Activated CD4-positive, alpha-beta T cell treated with anti-CD3 and anti-CD28 coated beads, Interleukin-2, amount 10 ng/mL, durations not matched to agents 24 days and 14 days (primary cell): ENCODE measurements around the gene PRDM16. TPM values are rescaled to one million over a fixed set of nuclear protein-coding genes. Genes with fewer than 3 reads are reported as not detected.

Experiments used
- DNase-seq: peaks from one replicate; pipeline ENCODE4 v3.0.0; 2022
- H3K27ac Mint-ChIP-seq: one replicate; pipeline ENCODE4 v1.8.0; 2022; ENCODE audit warnings: mild to moderate bottlenecking, mixed read lengths
- H3K27me3 Mint-ChIP-seq: one replicate; pipeline ENCODE4 v1.8.0; 2022; ENCODE audit warnings: mixed read lengths
- H3K36me3 Mint-ChIP-seq: one replicate; pipeline ENCODE4 v1.8.0; 2022; ENCODE audit warnings: low read depth, mild to moderate bottlenecking, mixed read lengths
- H3K4me1 Mint-ChIP-seq: one replicate; pipeline ENCODE4 v1.8.0; 2021; ENCODE audit warnings: mixed read lengths
- H3K4me3 Mint-ChIP-seq: one replicate; pipeline ENCODE4 v1.8.0; 2022; ENCODE audit warnings: mild to moderate bottlenecking, moderate library complexity, mixed read lengths
- H3K9me3 Mint-ChIP-seq: one replicate; pipeline ENCODE4 v1.8.0; 2021; ENCODE audit warnings: mixed read lengths
- intact Hi-C: fragments of 100-400 bp; cut with micrococcal nuclease; formaldehyde crosslinking; loops from one replicate; pipeline ENCODE4 v1.15.1; 2023
- total RNA-seq: library from RNA; stranded (reverse); gene quantifications from 2 replicates; pipeline ENCODE4 v1.2.3, GENCODE V29; 2022

Gene PRDM16
- total RNA-seq, 1 donor from 2014 or later = not detected

DNA sequence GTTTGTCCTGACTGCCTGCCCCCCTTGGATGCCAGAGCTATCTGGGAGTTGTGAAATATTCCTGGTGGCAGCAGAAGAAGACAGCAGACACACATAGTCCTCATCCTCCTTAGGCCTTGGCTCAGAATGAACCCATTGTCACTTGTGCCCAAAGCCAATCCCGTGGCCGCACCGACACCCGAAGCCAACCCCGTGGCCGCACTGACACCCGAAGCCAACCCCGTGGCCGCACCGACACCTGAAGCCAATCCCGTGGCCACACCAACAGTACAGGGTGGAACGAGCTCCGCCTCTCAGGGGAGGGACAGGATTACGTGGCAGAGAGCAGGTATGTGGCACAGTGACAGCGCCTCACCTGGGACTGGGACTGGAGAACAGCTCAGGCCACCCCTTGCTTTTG lies 186.7 kb downstream of the PRDM16 start:
- peaks cover 5% of the 10 kb centered on the region for H3K9me3 Mint-ChIP-seq
- no peaks in the 10 kb centered on the region for H3K36me3 Mint-ChIP-seq
- no peaks in the 10 kb centered on the region for H3K27me3 Mint-ChIP-seq
- H3K27ac Mint-ChIP-seq = no peak overlapping the region
- H3K4me3 Mint-ChIP-seq = no peak overlapping the region
- intact Hi-C loops = no loop called here
- H3K4me1 Mint-ChIP-seq = no peaks in the 10 kb centered on the region
- no peak for DNase-seq

DNA sequence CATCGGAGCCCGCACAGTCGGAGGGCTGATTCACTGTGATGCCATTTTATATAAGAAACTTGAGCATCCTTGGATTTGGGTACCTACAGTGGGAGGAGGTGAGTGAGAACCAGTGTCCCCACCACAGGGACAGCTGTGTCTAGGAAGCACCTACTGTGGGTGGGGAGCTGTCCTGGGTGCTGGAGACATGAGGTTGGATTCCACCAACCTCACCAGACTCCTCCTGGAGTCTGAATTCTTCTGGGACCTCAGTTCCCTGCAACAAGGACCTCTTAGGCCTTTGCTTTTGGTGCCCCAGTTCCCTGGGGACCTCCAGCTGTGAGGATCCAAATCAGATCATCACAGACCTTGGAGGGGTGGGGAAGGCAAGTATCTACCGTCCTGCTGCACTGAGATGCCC lies 188.8 kb downstream of the PRDM16 start:
- H3K36me3 Mint-ChIP-seq = no peaks in the 10 kb centered on the region
- no peaks in the 10 kb centered on the region for H3K27me3 Mint-ChIP-seq
- H3K4me3 Mint-ChIP-seq = no peak overlapping the region
- DNase-seq = no peak
- no peaks in the 10 kb centered on the region for H3K4me1 Mint-ChIP-seq
- H3K27ac Mint-ChIP-seq = no peak overlapping the region
- peaks cover 6% of the 10 kb centered on the region for H3K9me3 Mint-ChIP-seq
- intact Hi-C loops = no loop called here

DNA sequence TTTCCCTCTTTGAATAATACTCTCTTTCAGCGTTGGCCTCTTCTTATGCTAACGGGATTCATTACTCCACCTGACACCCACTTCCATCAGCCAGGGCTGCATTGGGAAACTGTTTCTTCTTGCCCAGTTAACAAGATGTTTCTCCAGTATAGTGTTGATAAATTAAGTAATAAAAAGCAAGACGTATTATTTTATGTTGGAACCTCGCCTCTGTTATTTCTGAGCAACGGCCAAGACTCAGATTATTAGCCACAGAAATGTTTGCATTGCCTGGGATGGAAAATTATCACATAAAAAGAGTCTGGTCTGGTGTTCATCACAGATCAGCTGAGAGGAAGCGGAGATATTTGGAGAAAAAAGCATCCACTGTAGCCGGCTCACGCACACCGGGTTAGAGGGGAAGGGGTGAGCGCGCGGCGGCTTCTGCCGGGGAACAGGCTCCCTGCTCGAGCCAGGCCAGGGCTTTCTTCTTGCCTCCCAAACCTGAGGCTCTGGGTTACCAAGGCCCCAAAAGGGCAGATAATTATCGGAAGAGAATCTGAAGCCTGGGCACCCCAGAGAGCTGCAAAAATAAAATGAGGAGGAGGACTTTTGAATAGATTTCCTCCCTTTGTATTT lies 189.5 kb downstream of the PRDM16 start:
- no peaks in the 10 kb centered on the region for H3K4me1 Mint-ChIP-seq
- DNase-seq = no peak
- H3K9me3 Mint-ChIP-seq = peaks cover 6% of the 10 kb centered on the region
- no peaks in the 10 kb centered on the region for H3K27me3 Mint-ChIP-seq
- intact Hi-C loops = no loop called here
- H3K4me3 Mint-ChIP-seq = no peak overlapping the region
- H3K36me3 Mint-ChIP-seq = no peaks in the 10 kb centered on the region
- H3K27ac Mint-ChIP-seq = no peak overlapping the region

DNA sequence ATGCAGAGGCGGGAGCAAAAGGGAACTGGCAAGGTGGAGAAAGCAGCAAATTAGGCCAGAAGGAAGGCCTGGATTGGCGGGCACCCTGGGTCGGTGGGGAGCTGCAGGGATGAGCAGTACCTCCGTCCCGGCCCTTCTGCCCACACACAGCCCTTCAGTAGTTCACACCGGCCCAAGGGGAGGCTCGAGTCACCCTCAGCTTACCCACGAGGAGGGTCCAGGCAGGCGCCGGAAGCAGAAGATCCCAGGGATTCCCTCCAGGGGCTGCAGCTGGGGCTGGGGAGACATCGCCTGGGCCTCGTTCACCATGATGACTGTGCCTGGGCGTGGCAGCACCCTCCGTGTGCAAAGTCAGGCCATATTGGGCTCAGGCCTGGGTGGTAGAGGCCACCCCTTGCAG lies 190.0 kb downstream of the PRDM16 start:
- no peak for DNase-seq
- Mint-ChIP-seq H3K4me1 (no peaks in the 10 kb centered on the region), H3K9me3 (peaks cover 6% of the 10 kb centered on the region), H3K27me3 (no peaks in the 10 kb centered on the region), H3K27ac (no peak overlapping the region), H3K36me3 (no peaks in the 10 kb centered on the region), H3K4me3 (no peak overlapping the region)
- intact Hi-C loops = no loop called here

DNA sequence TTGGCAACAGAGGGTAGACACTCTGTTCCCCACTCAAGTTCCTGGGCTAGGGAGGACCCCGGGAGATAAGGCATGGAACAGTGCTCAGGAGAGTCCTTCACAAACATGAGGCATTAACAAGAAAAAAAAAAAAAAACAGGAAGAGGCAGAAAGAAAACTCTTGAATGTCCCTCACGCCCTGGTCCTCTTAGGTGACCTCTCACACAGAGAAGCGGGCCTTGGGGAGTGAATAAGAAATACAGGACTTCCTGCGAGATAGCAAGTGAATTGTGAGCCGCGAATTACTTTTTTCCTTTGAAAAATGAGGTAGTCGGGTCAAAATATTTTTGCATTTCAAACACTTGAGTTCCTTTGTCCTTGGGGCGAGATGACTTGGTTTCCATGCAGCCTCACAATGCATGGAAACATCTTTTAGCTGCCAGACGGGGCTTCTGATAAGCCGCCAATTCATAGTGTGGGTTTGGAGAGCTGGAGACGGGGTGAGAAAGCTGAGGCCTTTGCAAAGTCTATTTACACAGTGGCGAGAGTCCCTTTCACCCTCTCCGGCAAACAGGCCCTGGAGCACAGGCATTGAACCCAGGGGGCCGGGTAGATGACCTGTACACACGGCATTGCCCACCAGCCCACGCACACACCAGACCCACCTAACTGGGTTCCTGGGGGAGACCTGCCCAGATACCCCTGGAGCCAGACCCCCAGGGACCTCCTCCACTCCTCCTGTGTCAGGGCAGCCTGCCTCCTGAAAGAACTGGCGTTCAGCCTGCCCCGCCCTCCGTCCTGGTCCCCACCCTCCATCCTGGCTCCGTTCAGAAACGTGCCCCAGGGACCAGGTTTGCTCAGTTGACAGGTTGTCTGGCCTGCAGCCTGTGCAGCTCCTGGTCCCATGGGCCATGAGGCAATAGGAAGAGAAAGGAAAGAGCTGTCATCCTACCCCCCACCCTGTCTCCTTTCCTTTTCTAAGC lies 192.3 kb downstream of the PRDM16 start:
- Mint-ChIP-seq H3K36me3 (no peaks in the 10 kb centered on the region), H3K4me1 (no peaks in the 10 kb centered on the region), H3K4me3 (no peak overlapping the region), H3K9me3 (peaks cover 6% of the 10 kb centered on the region), H3K27me3 (no peaks in the 10 kb centered on the region), H3K27ac (no peak overlapping the region)
- intact Hi-C loops = no loop called here
- no peak for DNase-seq

DNA sequence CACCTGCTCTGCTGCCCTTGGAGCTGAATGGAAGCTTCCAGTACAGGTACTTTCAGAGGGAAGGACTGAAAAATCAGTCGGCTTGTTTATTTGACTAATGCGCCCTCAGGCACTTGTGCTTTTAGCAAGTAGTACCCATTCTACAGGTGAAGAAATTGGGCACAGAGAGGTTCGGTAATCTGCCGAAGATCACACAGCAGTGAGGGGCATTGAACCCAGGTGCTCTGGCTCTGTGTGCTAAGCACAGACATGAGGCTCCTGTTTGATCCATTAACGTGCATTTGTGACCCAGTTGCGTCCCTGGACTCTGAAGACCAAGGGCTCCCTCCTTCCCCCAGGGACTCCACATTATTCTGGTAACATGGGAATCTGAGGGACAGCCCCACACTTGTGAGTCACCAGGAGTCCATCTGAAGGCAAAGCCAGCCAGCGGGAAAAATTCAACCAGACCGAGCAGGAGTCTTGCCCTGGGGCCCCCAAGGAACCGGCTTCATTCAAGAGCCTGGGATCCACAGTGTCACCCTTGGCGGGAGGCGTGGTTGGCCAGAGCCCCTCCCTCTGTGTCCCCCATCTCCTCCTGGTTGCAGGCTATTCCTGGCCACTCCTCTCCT lies 193.1 kb downstream of the PRDM16 start:
- Mint-ChIP-seq H3K4me1 (no peaks in the 10 kb centered on the region), H3K36me3 (no peaks in the 10 kb centered on the region), H3K9me3 (peaks cover 6% of the 10 kb centered on the region), H3K27ac (no peak overlapping the region), H3K4me3 (no peak overlapping the region), H3K27me3 (no peaks in the 10 kb centered on the region)
- intact Hi-C loops = no loop called here
- DNase-seq = no peak

DNA sequence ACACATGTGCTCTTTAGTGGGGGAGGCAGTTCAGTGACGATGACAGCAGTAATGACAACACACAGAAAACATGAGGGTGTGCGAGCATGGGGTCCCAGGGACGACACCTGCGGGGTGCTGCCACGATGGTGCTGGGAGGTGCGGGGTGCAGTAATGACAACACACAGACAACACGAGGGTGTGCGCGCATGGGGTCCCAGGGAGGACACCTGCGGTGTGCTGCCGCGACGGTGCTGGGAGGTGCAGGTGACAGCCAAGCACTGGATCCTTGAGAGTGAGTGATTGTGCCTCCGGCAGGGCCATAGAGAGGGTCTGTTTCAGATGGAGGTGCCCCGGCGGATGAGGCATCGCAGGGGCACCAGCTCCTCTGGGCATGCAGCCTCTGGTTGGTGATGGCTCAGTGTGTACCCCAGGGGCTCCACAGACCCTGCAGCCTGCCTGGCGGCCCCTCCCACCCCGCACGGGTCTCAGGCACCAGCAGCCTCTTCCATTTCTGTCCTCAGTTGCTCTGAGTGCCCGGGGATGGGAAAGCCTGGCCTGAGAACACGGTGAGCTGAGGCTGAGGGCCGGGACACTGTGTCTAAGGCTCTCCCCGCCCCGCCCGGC lies 193.8 kb downstream of the PRDM16 start:
- Mint-ChIP-seq H3K4me3 (no peak overlapping the region), H3K9me3 (peaks cover 6% of the 10 kb centered on the region), H3K27me3 (no peaks in the 10 kb centered on the region), H3K4me1 (no peaks in the 10 kb centered on the region), H3K36me3 (no peaks in the 10 kb centered on the region), H3K27ac (no peak overlapping the region)
- intact Hi-C loops = no loop called here
- no peak for DNase-seq

DNA sequence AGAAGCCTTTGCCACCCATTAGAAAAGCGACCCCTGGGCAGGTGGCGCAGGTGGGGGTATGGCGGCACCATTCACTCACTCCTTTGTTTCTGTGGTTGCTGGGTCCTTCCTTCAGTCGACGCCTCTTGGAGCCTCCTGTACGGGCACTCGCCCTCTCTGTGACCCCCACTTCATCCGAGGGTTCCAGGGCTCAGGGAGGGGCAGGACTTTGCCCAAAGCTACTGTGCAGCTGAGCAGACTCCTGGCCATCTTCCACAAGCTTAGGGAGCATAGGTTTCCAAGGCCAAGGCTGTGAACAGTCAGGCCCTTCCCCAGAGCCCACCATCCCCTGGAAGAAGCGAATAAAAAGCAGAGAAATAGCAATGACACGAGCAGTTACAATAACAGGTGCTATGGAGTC lies 194.8 kb downstream of the PRDM16 start:
- no peaks in the 10 kb centered on the region for H3K27me3 Mint-ChIP-seq
- DNase-seq = no peak
- no peaks in the 10 kb centered on the region for H3K4me1 Mint-ChIP-seq
- H3K4me3 Mint-ChIP-seq = no peak overlapping the region
- peaks cover 6% of the 10 kb centered on the region for H3K9me3 Mint-ChIP-seq
- intact Hi-C loops = no loop called here
- H3K27ac Mint-ChIP-seq = no peak overlapping the region
- H3K36me3 Mint-ChIP-seq = no peaks in the 10 kb centered on the region

DNA sequence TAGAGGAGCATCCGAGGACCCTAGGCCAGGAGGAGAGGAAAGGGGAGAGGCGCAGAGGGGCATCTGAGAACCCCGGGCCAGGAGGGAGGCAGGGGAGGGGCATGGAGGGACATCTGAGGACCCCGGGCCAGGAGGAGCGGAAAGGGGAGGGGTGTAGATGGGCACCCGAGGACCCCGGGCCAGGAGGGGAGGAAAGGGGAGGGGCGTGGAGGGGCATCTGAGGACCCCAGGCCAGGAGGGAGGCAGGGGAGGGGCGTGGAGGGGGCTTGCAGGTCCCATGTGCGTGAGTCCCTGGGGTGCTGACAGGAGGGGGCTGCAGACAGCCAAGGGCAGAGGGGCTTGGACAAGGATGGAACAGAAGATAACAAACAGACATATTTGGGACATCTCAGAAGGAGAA lies 195.5 kb downstream of the PRDM16 start:
- H3K36me3 Mint-ChIP-seq = no peaks in the 10 kb centered on the region
- H3K9me3 Mint-ChIP-seq = peaks cover 6% of the 10 kb centered on the region
- no peak overlapping the region for H3K27ac Mint-ChIP-seq
- H3K4me3 Mint-ChIP-seq = no peak overlapping the region
- no peak for DNase-seq
- no peaks in the 10 kb centered on the region for H3K4me1 Mint-ChIP-seq
- intact Hi-C loops = no loop called here
- H3K27me3 Mint-ChIP-seq = no peaks in the 10 kb centered on the region

DNA sequence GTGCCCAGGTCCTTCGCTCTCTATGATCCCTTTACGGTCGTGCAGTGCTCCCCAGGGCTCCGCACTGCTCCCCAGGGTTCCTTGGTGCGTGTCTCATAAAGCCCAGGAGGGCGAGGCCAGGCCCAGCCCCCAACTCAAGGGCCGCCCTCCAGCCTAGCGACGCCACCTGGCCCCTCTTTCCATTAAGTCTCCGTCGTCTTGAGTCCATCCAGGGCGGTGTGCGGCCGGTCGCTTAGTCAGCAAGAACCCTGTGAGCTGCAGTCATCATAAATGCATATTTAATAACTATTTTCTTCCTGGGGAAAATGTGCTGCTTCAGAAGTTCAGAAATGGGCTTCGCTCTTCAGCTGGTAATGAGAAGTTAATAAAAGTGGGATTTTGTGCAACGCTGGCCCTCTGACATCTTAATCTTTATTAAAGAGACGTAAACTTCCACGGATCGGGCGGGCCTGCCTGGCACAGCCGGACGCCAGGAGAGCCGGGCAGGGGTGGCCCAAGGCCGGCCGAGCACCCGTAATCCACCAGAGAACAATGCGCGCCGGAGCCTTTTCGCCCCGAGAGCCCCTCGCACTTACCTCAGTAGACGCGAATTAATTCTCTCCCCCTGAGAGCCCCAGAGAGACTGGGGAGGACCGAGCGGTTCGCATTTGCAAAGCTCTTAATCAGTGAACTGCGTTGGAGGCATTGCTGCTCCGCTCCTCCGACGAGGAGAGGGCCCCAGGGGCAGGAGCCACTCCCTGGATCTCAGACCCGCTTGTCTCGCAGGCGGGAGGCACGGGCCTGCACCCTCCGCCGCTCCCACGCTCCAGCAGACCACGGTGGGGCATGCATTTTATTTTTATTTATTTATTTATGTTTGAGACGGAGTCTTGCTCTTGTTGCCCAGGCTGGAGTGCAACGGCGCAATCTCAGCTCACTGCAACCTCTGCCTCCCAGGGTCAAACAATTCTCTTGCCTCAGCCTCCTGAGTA lies 197.1 kb downstream of the PRDM16 start:
- Mint-ChIP-seq H3K27ac (no peak overlapping the region), H3K4me1 (no peaks in the 10 kb centered on the region)

DNA sequence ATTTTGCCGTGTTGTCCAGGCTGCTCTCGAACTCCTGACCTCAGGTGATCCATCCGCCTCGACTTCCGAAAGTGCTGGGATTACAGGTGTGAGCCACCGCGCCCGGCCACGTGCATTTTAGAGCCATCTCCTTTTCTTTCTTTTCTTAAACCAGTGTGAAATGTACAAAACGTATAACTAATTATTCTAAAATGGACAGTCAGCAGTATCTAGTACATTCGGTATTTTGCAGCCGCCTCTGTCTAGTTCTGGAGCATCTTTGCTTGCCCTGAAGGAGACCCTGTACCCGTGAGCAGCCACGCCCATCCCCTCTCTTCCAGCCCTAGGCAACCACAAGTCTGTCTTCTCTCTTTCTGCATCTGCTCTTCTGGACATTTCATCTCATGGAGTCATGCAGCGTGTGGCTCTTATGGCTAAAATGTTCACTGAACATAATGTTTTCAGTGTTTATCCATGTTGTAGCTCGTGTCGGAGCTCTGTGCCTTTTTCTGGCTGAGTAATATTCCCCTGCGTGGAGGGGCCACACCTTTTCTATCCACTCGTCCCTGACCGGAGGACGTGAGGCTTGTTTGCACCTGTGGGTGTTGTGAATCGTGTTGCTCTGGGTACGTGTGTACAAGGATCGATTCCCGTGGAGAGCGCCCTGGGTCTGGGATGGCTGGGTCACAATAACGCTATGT lies 198.0 kb downstream of the PRDM16 start:
- no peaks in the 10 kb centered on the region for H3K36me3 Mint-ChIP-seq
- no peaks in the 10 kb centered on the region for H3K27me3 Mint-ChIP-seq
- DNase-seq = no peak
- no peaks in the 10 kb centered on the region for H3K4me1 Mint-ChIP-seq
- no peak overlapping the region for H3K27ac Mint-ChIP-seq
- H3K9me3 Mint-ChIP-seq = no peaks in the 10 kb centered on the region
- no peak overlapping the region for H3K4me3 Mint-ChIP-seq
- intact Hi-C loops = no loop called here

More for the DNA sequence above, 197.1 kb downstream of the PRDM16 start:
- intact Hi-C loops = no loop called here
- no peak overlapping the region for H3K4me3 Mint-ChIP-seq
- H3K36me3 Mint-ChIP-seq = no peaks in the 10 kb centered on the region
- H3K9me3 Mint-ChIP-seq = no peaks in the 10 kb centered on the region
- H3K27me3 Mint-ChIP-seq = no peaks in the 10 kb centered on the region
- no peak for DNase-seq

DNA sequence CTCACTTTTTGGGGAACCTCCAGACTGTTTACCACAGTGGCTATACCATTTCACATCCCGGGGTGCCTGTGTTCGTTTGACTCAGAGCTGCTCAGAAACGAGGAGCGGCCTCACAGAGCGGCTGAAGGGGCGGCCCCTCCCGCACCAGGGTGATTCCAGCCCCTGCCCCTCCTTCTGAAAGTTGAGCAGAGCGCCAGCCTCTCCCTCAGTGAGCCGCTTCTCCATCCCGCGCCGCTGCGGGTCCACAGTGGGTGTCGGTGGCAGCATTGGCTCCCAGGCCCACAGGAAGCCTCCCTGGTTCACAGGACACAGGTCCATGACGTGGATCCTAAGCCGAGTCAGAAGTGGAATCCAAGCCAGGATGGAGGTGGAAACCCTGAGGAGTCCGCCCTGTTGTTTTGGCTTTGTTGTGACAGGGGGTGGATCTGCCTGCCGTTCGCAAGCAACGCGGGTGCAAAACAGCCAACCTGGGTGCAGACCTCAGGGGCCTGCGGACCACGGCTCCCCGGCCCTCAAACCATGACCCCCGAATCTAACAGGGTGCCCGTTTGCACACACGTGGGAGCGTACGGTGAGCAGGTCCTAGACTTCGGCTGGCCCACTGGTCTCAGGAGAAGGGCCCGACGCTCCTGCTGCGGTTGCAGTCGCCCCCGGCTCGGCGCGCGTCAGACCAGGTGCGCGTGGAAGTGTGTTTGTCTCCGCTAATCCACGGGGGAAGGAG lies 198.7 kb downstream of the PRDM16 start:
- DNase-seq = no peak
- H3K27me3 Mint-ChIP-seq = no peaks in the 10 kb centered on the region
- H3K36me3 Mint-ChIP-seq = no peaks in the 10 kb centered on the region
- H3K9me3 Mint-ChIP-seq = no peaks in the 10 kb centered on the region
- no peaks in the 10 kb centered on the region for H3K4me1 Mint-ChIP-seq
- intact Hi-C loops = no loop called here
- no peak overlapping the region for H3K27ac Mint-ChIP-seq
- H3K4me3 Mint-ChIP-seq = no peak overlapping the region
